Activated T-helper 1 cell treated with anti-CD3 and anti-CD28 coated beads, Interleukin-2, amount 50 U/mL, for 16 hours (primary cell): ENCODE data around the gene DYNC1I1.

Experiments
- DNase-seq, 2 donors: peaks; one replicate each; pipeline ENCODE4 v3.0.0-alpha.2; 2020; ENCODE audit warnings: low read depth in 1 of 2, low spot score in 1 of 2

DYNC1I1 gene

GRCh38 chr7:96016056-96016586, 243.8 kb downstream of the DYNC1I1 start:
- DNase-seq = no peak

- no peak for DNase-seq
These were observed 244.4 kb downstream of the DYNC1I1 start for GRCh38 chr7:96016735-96017134.

- DNase-seq = no peak
These were observed 245.5 kb downstream of the DYNC1I1 start for GRCh38 chr7:96017877-96018276.

GRCh38 chr7:96021568-96021967, 249.2 kb downstream of the DYNC1I1 start:
- DNase-seq = no peak

- no peak for DNase-seq
These were observed 251.0 kb downstream of the DYNC1I1 start for GRCh38 chr7:96023387-96023786.

- no peak for DNase-seq
These were observed 253.7 kb downstream of the DYNC1I1 start for GRCh38 chr7:96026010-96026409.

GRCh38 chr7:96026611-96027010, 254.3 kb downstream of the DYNC1I1 start:
- DNase-seq = no peak

- DNase-seq = no peak
These were observed 256.4 kb downstream of the DYNC1I1 start for GRCh38 chr7:96028729-96029128.

- DNase-seq = no peak
These were observed 260.8 kb downstream of the DYNC1I1 start for GRCh38 chr7:96033009-96033598.

- DNase-seq = no peak
These were observed 262.8 kb downstream of the DYNC1I1 start for GRCh38 chr7:96034940-96035727.

- DNase-seq = no peak
These were observed 268.0 kb downstream of the DYNC1I1 start for GRCh38 chr7:96040250-96040772.

- no peak for DNase-seq
These were observed 268.8 kb downstream of the DYNC1I1 start for GRCh38 chr7:96041171-96041570.

GRCh38 chr7:96045181-96045580, 272.8 kb downstream of the DYNC1I1 start:
- no peak for DNase-seq

- no peak for DNase-seq
These were observed 273.6 kb downstream of the DYNC1I1 start for GRCh38 chr7:96045919-96046318.

- no peak for DNase-seq
These were observed 279.9 kb downstream of the DYNC1I1 start for GRCh38 chr7:96052289-96052688.

- no peak for DNase-seq
These were observed 280.6 kb downstream of the DYNC1I1 start for GRCh38 chr7:96052860-96053470.

- no peak for DNase-seq
These were observed 283.4 kb downstream of the DYNC1I1 start for GRCh38 chr7:96055717-96056116.

- DNase-seq = no peak
These were observed 286.7 kb downstream of the DYNC1I1 start for GRCh38 chr7:96059075-96059474.

GRCh38 chr7:96061009-96061408, 288.7 kb downstream of the DYNC1I1 start:
- DNase-seq = no peak

GRCh38 chr7:96061844-96062243, 289.5 kb downstream of the DYNC1I1 start:
- DNase-seq = no peak

GRCh38 chr7:96067321-96067720, 295.0 kb downstream of the DYNC1I1 start:
- no peak for DNase-seq

- no peak for DNase-seq
These were observed 297.0 kb downstream of the DYNC1I1 start for GRCh38 chr7:96069401-96069800.
